ENCODE measurements around the gene EIF5B.

- TF ChIP-seq, protein P1, sequence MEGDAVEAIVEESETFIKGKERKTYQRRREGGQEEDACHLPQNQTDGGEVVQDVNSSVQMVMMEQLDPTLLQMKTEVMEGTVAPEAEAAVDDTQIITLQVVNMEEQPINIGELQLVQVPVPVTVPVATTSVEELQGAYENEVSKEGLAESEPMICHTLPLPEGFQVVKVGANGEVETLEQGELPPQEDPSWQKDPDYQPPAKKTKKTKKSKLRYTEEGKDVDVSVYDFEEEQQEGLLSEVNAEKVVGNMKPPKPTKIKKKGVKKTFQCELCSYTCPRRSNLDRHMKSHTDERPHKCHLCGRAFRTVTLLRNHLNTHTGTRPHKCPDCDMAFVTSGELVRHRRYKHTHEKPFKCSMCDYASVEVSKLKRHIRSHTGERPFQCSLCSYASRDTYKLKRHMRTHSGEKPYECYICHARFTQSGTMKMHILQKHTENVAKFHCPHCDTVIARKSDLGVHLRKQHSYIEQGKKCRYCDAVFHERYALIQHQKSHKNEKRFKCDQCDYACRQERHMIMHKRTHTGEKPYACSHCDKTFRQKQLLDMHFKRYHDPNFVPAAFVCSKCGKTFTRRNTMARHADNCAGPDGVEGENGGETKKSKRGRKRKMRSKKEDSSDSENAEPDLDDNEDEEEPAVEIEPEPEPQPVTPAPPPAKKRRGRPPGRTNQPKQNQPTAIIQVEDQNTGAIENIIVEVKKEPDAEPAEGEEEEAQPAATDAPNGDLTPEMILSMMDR (IDR thresholded peaks at IDR 0.05) = no peak
- no peak for TF ChIP-seq POLR2A (IDR thresholded peaks at IDR 0.05)
Measured at GRCh38 chr2:99444222-99444621, 107.0 kb downstream of the EIF5B start.
